Stimulated activated CD4-positive, alpha-beta T cell treated with anti-CD3 and anti-CD28 coated beads, Interleukin-1b, Interleukin-23, amount 100 ng/mL, for 4 hours (primary cell): Measurements from ENCODE around the gene HAPLN3.

Source experiments
- DNase-seq, 2 donors: peaks; one replicate each; pipeline ENCODE4 v3.0.0-alpha.2; 2020; ENCODE audit warnings: low read depth in 2 of 2

HAPLN3 gene

DNA sequence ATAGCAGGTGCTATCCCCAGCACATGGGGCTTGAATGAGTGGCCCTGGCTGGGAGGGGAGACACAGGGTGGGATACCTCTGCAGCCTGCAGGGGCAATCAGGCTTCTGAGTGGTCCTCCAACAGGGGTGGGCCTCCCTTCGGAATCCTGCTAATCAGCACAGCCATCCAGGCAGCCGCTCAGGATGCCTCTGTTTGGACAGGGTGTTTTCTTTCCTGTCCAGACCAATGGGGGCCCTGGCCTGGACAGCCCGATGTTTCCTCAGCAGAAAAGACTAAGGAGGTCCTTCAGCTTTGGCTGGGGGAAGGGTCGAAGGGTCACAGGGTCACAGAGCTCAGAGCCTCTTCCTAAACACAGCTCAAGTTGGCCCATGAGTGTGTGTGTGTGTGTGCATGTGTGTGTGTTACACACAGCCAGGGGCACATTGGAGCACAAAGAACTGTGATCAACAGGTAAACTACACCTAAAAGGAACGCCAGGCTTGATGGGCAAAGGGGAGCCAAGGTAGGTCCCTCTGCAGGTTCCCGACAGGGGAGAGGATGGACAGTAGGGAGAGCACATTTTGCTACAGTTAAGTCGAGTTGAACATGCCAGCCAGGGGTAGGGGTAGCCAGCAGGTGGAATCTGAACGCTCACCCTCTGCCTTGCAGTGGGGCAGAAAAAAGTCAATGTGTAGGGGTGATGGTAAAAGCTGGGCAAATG, 1.1 kb upstream of the HAPLN3 start:
- DNase-seq: no peak

DNA sequence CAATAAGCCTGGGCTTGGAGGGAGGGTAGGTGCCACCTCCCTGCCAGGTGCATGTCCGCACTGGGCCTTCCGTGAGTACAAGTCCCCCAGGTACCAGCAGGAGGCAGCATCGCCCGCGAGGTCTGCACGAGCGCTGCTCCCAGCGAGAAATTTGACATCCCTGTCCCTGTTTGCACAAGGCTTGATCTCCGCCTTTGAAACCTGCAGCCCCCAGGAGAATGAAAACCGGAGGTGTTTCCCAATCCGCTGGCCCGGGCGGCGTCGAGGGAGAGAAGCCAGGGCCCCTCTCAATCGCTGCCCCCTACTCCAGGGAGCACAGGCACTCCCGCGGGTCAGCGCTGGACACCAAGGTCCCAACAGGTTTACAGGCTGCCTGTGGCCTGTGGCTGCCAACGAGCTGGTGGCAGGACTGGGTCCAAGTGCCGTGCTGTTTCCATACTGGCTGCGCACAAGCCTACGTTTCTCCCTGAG, 961 bp downstream of the HAPLN3 start:
- DNase-seq: peak; percentile 84 to 85

DNA sequence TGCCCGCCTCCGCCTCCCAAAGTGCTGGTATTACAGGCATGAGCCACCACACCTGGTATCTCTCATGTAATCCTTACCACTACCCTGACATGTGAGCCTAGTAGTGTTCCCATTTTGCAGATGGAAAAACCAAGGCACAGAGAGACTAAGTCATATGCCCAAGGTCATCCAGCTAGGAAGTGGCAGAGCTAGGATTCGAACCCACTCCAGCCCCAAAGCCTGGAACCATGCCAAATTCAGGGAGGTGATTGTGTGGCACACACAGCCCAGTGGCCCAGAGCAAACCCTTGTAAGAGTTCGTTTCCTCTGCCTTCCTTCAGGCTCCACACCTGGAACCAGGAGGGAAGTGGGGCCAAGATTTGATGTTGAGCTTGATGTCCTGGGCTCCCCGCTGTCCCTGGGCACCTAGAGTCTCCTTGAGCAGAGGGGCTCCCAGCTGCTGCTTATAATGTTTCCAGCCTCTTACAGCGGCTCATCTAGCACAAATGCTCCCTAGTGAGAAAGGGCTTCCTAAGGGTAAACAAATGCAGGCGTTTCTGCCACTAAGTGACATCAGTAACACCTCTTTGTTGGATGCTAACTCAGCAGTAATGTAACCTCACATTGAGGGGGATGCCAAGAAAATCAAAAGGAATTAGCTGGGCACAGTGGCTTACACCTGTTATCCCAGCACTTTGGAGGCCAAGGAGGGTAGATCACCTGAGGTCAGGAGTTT, 3.6 kb downstream of the HAPLN3 start:
- no peak for DNase-seq

DNA sequence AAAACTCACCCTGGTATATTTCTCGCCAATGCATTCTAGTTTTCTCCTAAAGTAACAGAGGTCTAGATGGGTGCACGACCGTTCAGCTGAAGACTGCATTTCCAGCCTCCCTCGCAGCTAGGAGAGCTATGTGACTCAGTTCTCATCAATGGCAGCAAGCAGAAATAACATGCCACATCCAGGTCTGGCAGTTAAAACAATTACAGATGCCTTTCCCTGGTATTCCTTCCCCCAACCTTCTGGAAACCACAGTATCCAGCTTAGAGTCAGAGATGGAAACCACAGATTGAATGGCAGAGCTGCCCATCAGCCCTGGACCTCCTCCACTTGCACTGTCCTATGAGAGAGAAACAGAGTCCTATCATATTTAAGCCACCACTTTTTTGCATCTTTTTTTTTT, 4.8 kb downstream of the HAPLN3 start:
- DNase-seq: no peak

DNA sequence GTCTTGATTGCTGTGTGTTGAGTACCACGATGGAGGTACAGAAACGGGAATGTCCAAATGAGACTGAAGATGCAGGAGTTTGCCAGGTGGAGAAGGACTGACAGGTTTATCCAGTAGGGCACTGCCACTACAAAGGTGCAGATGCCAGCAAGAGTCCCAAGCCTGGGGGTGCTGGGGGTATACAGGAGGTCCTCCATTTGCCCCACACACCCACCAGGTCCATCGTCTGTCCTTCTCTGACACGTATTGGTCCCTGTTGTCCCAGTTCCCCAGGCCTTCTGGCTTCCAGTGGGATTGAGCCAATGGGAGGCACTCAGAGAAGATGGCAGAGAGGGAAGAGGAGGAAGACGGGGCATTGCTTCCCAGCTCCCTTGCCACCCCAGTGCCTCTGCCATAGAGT, 6.6 kb downstream of the HAPLN3 start:
- DNase-seq: no peak

DNA sequence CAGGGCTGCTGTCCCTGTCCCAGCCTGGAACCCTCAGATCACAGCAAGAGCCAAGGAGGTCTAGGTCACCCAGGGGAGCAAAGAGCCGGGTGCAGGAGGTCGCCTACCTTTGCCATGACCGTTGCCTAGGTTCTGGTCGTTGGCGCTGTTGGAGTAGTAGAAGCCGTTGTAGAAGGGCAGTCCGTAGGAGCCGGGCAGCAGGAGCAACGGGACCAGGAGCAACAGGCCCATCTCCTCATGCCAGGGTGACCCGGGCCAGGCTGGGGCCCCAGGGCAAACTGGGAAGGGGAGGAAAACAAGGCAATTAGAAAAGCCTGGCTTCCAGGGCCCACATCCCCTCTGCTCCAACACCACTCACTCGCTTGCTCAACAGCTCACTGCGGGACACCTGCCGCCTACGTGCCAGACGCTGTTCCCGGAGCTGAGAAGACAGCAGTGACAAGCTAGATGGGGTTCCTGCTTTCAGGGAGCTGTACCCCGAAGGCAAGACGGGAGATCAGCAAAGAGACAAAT, 8.2 kb downstream of the HAPLN3 start:
- no peak for DNase-seq

DNA sequence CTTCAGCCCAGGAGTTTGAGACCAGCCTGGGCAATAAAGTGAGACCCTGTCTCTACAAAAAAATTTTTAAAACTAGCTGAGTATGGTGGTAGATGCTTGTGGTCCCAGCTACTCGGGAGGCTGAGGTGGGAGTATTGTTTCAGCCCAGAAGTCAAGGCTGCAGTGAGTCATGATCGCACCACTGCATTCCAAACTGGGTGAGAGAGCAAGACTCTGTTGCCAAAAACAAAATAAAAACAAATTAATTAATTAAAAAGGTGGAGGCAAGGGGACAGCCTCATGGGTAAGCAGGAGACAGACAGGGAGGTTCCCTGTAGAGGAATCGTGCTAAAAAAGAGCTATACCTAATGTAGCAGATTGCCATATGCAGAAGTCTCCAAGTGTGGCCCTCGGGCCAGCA, 12.6 kb downstream of the HAPLN3 start:
- no peak for DNase-seq

DNA sequence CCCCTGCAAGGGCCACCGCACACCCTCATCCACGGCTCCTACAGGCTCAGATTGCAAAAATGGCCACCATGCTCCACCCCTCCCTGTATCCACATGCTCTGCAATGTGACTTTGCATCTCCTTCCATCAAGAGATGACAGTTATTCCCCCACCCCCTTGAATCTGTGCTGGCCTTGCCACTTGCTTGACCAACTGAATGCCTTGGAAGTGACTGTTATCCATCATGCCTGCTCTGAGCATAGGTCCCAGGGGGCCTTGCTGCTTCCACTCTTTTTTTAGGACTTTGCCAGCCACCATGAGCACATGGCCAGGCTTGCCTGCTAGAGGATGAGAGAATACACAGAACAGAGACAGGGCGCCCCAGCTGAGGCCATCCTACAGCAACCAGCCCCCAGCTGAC, 13.6 kb downstream of the HAPLN3 start:
- no peak for DNase-seq

DNA sequence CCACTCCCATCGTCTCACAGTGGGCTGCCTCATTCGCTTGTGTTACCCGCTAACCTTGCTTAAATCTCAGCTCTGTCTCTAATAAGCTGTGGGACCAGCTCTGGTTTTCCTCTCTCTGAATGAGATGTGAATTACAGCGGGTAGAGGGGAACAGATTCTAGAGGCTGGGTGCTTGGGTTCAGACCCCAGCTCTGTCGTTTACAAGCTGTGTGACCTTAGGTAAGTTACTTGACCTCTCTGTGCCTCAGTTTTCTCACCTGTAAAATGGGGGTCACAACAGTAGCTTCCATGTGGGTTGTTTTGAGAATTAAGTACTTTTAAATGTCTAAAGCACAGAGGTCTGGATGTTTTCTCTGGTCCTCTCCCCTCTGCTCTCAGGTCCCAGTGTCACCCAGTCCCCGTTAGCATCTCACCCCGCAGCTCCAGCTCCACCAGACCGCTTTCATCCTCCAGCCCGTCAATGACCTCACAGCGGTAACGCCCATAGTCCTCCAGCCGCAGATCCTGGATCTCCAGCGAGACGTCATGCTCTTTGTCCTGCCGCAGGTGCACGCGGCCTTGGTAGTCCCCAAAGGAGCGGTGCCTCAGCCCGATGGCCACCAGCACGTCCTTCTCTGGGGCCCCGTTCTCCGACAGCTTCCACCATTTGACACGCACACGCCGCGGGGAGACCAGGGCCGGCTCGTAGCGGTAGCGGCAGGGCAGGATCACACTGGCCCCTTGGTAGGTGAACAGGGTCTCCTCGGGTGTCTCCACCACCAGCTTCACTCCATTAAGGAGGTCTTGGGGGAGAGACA, 14.2 kb downstream of the HAPLN3 start:
- DNase-seq: no peak

DNA sequence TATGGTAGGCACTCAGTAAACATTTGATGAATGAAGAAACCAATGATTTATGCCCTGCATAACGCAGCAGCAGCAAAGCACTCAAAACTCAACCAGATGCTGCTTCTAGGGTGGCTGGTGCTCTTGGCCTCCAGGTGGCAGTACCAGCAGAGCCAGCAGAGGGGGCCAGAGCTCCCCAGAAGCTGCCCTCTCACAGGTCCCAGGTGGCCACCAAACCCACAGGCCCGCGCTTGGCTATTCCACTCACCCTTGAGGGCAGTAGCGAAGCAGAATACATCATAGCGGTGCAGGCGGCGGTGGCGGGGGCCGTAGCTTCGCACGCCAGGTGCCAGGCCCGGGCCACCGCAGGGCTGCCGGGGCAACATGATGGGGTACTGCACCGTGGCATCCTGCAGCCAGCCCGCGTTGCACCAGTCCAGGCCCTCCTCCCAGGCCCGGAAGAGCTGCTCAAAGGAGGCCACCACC, 16.6 kb downstream of the HAPLN3 start:
- peak in 1 of 2 donors; percentile 24 for DNase-seq

DNA sequence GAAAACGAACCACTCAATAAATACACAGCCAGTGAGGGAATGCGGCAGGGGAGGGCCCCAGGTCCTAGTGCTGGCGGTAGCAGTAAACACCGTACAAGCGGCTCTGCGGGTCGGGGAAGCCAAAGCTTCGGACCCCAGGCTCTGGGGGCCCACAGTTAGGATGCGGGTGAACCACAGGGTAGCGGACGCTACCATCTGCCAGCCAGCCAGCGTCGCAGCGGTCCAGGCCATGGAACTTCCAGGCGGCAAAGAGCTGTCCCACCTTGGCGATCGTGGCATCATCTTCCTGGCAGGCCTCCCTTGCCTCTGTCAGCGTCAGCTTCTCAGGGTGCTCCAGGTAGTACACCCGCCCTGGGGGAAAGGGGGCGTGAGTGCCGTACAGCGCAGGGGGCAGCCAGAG, 17.4 kb downstream of the HAPLN3 start:
- DNase-seq: no peak

DNA sequence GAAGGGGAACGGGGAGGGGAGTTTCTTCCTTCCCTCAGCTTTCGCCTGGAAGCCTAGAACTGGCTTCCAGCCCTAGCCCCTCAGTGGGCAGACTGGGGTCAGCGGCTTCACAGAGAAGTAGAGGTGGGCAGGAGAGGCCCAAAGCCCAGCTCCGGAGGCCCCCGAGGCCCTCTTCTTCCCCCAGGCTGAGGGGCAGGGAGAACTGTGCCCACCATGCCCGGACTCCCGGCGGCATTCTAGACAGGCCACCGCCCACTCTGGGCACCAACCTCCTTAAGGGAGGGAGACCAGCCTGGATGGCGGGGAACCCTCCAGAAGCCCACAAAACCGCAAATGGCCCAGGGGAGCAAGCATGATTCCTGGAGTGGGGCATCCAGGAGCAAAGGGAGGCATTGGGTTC, 17.9 kb downstream of the HAPLN3 start:
- no peak for DNase-seq

DNA sequence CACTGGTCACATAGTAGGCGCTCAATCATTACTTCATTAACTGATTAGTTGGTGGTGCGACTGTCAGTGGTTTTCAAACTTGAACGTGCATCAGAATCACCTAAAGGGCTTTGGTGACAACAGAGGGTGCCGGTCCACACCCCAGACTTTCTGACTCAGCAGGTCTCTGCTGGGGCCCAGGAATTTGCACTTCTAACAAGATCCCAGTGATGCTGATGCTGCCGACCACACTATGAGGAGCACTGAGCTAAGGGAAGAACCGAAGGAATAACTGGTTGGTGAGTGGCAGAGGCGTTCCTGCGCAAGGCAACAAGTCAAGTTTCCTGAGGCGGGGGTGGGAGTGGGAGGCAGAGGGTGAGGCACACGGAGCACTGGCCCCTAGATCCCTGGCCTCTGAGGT, 18.8 kb downstream of the HAPLN3 start:
- DNase-seq: no peak

DNA sequence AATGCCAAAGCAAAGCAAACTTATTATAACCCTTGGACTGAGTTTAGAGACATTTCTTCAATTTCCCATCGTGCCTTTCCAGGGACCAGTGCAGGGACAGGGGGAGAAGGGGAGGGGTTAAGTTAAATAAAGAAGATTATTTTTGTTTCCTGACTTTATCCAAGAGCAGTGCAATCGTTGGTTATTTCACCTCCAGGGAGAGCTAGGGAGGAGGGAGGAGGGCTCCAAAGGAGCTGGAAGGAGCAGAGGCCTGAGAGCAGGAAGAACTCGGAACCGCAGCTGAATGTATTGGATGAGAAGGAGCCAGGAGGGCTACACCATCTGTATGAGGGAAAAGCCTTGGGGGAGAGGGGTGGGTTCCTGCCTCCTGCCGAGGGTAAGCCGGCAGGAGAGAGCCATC, 20.7 kb downstream of the HAPLN3 start:
- DNase-seq: no peak

DNA sequence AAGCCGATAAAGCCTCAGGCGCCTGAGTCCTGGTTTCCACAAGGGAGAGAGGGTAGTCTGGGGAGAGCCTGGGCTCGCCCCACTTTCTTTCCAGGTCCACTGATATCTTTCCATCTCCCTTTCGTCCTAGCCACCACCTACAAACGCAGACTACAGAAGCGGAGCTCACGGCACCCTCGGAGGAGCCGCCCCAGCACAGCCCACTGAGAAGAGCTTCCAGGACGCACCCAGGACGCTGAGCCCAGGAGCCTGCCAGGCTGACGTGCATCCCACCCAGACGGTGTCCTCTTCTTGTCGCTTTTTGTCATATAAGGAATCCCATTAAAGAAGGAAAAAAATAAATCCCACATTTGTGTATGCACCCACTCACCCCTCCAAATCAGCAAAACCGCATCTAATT, 21.1 kb downstream of the HAPLN3 start:
- DNase-seq: no peak

DNA sequence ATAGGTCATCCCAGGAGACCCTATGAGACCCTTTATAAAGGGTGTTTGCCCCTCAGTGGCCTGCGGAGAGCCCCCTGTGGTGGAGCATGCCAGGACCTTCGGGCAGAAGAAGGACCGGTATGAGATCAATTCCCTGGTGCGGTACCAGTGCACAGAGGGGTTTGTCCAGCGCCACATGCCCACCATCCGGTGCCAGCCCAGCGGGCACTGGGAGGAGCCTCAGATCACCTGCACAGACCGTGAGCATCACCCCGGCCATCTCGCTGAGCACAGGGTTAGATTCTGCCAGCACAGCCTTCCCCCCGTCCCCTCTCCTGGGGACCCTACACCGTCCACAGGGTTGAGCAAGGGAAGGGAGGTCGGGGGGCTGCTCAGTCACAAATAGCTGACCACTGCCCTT, 21.6 kb downstream of the HAPLN3 start:
- no peak for DNase-seq

DNA sequence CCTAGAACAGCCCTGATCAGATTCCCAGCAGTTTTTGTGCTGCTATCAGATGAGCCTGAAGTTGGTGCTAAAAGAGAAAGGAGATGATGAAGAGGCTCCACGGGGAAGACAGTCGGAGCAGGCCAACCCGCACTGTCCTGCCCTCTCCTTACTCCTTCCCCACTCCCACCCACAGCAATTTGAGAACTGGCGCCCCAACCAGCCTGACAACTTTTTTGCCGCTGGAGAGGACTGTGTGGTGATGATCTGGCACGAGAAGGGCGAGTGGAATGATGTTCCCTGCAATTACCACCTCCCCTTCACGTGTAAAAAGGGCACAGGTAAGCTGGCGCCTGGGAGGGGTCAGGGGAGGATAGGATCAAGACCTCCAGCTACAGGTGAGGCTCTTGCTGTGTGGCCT, 22.6 kb downstream of the HAPLN3 start:
- DNase-seq: no peak

DNA sequence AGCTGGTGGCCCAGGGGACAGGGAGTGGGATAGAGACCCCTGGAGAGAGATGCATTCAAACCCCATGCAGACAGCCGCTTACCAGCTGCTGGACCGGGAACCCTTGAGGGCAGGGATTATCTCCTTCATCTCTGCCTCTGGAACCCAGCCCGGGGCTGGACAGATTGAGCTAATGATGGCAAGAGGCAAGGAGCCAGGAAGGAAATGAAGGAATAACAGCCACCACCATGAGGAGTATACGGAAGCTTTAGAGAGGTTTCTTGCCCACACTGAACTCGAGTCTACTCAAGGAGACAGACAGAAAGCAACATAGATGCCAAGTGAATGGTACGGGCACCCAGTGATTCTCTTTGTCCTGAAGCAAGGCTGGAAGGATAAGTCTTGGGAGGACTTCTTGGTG, 23.2 kb downstream of the HAPLN3 start:
- no peak for DNase-seq

DNA sequence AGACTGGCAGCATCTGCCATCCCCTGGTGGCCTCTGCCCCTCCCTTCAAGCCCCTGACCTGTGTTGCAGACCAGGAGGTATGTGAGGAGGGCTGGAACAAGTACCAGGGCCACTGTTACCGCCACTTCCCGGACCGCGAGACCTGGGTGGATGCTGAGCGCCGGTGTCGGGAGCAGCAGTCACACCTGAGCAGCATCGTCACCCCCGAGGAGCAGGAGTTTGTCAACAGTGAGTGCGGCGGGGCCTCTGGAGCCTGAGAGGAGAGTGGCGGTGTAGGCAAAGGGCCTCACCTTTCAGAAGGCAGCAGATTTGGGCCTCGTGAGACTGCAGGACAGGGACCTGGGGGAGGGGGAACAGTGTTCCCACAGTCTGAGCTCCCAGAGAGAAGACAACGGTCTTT, 24.0 kb downstream of the HAPLN3 start:
- DNase-seq: no peak

DNA sequence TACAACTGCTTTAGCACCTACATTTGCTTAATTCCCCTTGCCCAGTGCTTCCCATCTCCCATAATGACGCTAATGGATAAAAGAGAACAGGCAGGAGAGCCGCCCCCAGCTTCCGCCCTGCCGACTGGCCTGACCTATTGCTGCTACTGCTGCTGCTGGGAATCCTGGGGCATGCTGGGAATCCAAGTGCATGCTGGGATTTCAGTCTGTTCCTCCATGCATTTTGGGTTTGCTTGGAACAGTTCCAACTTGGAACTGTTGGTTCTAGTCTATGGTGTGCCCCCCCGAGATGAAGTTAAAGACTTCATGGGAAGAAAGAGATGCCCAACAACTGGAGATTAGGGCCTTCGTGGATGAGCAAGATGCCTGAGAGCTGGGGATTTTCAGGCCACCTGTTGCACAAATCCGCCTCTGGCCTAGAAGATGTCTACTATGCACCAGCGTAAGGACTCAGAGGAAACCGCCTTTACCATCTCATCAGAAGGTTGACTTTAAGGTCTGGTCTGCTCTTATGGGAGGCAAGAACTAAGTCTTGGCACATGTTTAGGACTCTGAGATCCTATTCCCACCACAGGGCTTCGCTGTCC, 29.0 kb downstream of the HAPLN3 start:
- no peak for DNase-seq

DNA sequence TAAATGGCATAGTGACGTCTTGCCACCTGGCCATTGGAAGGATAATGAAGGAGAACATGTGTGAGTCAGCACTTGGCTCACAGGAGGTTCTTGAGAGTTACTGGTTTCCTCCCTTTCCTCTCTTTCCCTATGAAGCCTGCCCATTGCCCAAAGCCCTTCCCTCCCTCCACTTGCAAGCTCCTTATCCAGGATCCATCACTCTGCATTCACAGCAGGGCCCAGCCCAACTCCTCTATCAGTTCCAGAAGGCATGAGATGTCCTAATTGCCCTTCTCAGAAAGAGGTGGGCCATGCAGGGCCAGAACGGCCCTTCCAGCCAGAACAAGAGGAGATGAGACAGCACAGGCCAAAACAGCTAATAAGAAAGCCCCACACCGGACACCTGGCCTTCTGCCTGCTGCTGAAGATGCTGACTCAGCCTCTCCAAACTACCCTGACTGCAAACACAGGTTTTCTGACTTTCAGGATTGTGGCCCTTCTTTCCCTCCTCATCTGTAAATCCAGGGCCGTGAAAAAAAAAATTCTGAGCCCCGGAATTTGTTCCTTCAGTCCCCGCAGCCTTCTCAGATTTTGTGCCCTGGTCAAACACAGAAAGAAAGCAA, 29.7 kb downstream of the HAPLN3 start:
- DNase-seq: no peak
